ENCODE measurements around the gene PAPPA.

PAPPA gene

DNA sequence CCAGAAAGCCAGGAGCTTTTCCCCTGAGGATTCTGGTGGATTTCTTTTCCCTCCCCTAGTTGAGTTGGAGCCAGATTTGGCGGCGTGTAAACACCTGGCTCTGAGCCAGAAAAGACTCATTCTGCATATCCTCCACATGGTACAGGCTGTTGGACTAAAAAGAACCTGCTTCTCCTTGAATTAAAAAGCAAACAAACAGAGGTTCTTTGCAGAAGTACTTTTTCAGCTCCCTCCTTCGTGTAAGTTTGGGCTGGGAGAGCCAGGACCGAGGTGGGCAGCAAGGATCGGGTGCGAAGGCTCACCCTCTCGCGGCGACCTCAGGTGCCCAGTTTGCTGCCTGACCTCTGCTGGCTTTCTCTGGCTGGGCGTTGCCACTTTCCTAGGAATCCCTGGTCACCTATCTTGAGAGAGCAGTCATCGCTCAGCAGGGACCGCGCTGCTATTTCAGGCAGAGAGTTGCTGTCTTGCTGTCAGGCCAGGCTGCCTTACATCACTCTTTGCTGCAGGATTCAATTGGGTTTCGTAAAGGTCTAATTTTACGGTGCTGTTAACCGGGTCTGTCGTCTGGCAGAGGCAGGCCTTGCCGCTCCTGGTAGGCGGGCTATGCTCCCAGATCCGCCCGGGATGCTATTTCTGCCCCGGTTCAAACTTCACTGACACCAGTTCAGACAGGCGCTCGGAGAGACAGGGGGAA lies 3.2 kb downstream of the PAPPA start:
- peak overlapping the region; percentile 48 for H3K4me3 ChIP-seq (ENCODE audit: low read length)
- H3K36me3 ChIP-seq (ENCODE audit: insufficient read depth, low read length), result no peaks in the 10 kb centered on the region
- H3K9me3 ChIP-seq (ENCODE audit: low read length), result no peaks in the 10 kb centered on the region
- H2AFZ ChIP-seq (ENCODE audit: low read depth, low read length), result peak overlapping the region; percentile 58
- H3K27me3 ChIP-seq (ENCODE audit: insufficient read depth, low read length), result no peaks in the 10 kb centered on the region
- H3K4me1 ChIP-seq (ENCODE audit: insufficient read depth, low read length), result peaks cover 41% of the 10 kb centered on the region

DNA sequence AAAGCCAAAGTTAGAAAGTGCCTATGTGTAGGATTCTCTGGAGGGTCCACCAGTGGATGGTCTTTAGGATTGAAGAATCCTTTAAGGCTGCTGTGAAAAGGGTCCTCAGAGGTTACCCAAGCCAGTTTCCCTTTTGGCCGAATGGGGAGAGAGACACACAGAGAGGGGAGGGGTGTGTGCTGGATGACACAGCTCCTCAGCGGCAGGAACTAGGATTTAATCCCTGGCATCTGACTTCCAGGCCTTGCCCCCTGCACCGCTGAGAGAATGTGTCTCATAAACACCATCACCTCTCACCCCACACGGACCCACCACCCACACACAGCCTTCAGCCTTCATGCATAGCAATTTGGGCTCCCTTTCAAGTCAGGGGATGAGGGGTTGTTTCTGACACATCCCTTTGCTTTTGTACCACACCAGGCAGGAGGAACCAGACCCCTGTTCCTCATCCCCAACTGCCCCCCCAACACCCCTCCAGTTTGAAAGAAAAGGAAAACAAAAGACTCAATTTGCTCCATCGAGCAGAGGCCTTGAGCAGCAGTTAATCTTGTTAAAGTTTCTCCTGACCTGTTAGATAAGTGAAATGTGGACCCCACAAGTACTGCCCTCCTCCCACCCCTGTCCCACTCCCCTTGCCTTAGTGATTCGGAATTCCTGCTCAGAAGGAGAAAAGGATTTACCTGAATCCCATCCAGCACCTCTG lies 4.0 kb downstream of the PAPPA start:
- Histone ChIP-seq H3K9me3 (ENCODE audit: low read length) (no peaks in the 10 kb centered on the region), H3K4me1 (ENCODE audit: insufficient read depth, low read length) (peaks cover 41% of the 10 kb centered on the region), H3K4me3 (ENCODE audit: low read length) (peak overlapping the region; percentile 48), H2AFZ (ENCODE audit: low read depth, low read length) (no peak overlapping the region), H3K27me3 (ENCODE audit: insufficient read depth, low read length) (no peaks in the 10 kb centered on the region), H3K36me3 (ENCODE audit: insufficient read depth, low read length) (no peaks in the 10 kb centered on the region)

DNA sequence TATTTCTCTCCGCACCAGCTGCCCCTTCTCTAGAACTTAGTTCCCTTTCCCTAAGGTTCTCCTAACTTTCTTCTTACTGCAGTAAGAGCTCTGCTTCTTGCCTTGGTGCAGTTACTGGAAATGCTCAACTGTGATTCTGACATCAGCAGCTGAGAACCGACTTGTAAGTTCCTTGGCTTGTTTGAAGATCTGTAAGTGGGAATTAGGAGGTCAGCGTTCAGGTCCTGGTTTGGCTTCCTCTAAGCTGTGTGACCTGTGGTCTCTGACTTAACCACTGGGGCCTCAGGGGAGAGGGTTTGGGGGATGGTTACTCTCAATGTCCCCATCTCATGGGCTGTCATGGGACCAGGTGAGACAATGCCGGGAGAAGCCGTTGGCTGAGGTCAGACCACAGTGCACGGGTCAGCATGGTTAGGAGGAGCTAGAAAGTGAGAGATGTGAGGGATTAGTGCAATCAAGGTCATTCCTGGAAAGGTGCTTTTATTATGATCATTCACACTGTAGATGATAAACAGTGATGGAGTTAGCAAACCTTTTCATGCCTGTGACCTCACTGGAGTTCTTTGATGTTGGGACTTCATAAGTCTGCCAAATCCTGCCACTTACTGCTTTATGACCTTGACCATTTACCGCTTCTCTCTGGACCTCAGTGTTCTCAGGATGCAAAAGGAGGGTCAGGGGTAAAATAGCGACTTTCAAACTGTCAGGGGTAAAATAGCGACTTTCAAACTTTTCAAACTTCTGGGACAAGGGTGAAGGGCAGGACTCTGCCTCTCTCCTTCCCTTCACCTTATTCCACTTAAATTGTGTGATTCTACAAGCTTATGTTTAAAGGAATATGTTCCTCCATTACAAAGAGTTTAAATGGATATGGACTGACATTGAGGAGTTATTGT lies 7.3 kb downstream of the PAPPA start:
- no peaks in the 10 kb centered on the region for H3K9me3 ChIP-seq (ENCODE audit: low read length)
- H3K4me1 ChIP-seq (ENCODE audit: insufficient read depth, low read length), result peaks cover 16% of the 10 kb centered on the region
- H3K4me3 ChIP-seq (ENCODE audit: low read length), result no peak overlapping the region
- no peak overlapping the region for H2AFZ ChIP-seq (ENCODE audit: low read depth, low read length)
- no peaks in the 10 kb centered on the region for H3K36me3 ChIP-seq (ENCODE audit: insufficient read depth, low read length)
- no peaks in the 10 kb centered on the region for H3K27me3 ChIP-seq (ENCODE audit: insufficient read depth, low read length)

DNA sequence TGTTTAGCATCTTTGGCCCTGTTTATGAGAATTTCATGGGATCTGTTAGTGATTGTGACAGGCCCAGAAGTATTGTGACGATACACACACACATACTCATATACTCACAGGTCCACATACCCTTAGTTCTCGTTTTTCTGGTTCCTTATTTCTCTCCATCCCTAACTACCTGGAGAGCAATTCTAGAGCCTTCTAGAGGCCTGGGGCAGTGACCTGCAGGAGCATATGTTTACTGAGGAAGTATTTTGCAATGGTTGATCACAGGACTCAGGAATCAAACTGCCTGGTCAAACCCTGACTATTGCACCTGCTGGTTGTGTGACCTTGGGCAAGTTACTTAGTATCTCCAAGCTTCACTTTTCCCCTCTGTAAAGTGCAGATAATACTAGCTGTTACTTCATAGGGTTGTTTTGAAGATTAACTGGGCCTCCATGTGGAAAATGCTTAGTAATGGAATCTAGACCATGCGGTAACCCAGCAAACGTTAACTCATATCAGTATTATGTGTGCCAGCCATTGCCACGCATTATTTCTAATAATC lies 8.7 kb downstream of the PAPPA start:
- no peak overlapping the region for H3K4me3 ChIP-seq (ENCODE audit: low read length)
- no peaks in the 10 kb centered on the region for H3K9me3 ChIP-seq (ENCODE audit: low read length)
- H3K27me3 ChIP-seq (ENCODE audit: insufficient read depth, low read length), result no peaks in the 10 kb centered on the region
- no peak overlapping the region for H2AFZ ChIP-seq (ENCODE audit: low read depth, low read length)
- peaks cover 6% of the 10 kb centered on the region for H3K4me1 ChIP-seq (ENCODE audit: insufficient read depth, low read length)
- H3K36me3 ChIP-seq (ENCODE audit: insufficient read depth, low read length), result no peaks in the 10 kb centered on the region

DNA sequence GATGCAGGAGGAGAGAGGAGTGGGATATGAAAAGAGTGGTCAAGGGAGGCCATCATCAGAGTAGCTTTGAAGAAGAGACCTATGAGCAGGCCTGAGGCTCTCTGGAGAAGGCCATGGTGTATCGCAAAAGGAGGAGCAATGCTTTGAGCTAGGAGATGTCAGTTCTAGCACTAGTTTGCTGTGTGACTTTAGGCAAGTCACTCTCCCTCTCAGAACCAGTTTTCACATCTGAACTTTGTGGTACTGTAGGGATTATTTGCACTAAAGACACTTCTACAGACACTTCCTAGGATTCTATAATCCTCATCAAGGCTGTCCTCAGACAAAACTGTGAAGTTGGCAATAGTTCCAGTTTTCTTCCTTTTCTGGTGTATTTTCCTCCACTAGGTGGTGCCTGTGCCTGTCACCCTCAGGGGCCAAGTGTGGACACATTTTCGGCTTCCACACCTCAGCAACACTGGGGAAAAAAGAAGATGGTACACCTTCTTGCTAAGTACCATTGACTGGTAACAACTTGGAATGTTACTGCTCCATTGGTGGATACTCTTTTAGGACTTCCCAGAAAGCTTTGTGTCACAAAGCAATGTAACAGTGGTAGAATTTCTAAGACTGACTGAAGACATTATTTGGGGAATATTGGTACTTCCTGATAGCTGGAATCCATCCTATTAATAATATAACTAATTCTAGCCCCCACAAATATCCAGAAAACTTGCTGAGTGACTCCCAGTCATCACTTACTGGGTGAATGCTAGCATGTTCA lies 9.9 kb downstream of the PAPPA start:
- Histone ChIP-seq H3K4me1 (ENCODE audit: insufficient read depth, low read length) (no peaks in the 10 kb centered on the region), H3K9me3 (ENCODE audit: low read length) (no peaks in the 10 kb centered on the region), H3K36me3 (ENCODE audit: insufficient read depth, low read length) (no peaks in the 10 kb centered on the region), H2AFZ (ENCODE audit: low read depth, low read length) (no peak overlapping the region), H3K4me3 (ENCODE audit: low read length) (no peak overlapping the region), H3K27me3 (ENCODE audit: insufficient read depth, low read length) (no peaks in the 10 kb centered on the region)

DNA sequence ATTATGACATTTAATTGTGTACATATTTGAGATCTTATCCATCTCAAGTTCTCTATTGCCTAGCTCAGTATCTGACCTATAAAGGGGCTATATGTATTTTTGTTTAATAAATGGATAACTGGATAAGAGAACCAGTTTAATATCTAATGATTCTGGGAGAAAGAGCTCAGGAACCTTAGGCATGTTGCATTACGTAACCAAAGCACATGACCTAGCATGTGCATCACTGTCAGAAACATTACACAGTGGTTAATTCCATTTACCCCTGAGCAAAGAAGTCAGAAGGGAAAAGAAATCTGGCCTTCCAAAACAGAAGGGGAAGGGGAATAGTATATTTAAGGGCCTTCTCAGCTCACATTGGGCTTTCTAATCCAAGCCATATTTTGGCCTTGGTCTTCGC lies 12.3 kb downstream of the PAPPA start:
- Histone ChIP-seq H3K4me1 (ENCODE audit: insufficient read depth, low read length) (no peaks in the 10 kb centered on the region), H3K9me3 (ENCODE audit: low read length) (no peaks in the 10 kb centered on the region), H3K27me3 (ENCODE audit: insufficient read depth, low read length) (no peaks in the 10 kb centered on the region), H3K4me3 (ENCODE audit: low read length) (no peak overlapping the region), H2AFZ (ENCODE audit: low read depth, low read length) (no peak overlapping the region), H3K36me3 (ENCODE audit: insufficient read depth, low read length) (no peaks in the 10 kb centered on the region)

DNA sequence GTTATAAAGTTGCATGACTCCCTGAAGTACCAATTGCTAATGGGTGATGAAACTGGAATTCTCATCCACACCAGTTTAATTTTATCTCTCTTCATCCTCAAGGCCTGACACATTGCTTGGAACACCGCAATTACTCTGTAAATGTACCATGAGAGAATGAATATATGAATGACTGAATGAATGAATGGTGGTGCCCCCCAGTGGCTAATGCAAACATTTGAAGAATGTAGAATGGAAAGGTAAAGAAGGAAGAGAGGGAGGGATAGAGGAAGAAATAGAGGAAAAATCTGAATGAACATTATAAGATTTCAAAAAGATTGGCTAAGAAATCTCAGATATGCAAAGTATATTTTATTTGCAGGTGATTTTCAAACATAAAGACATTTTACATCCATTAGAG lies 13.1 kb downstream of the PAPPA start:
- no peak overlapping the region for H3K4me3 ChIP-seq (ENCODE audit: low read length)
- H3K27me3 ChIP-seq (ENCODE audit: insufficient read depth, low read length), result no peaks in the 10 kb centered on the region
- H2AFZ ChIP-seq (ENCODE audit: low read depth, low read length), result no peak overlapping the region
- H3K9me3 ChIP-seq (ENCODE audit: low read length), result no peaks in the 10 kb centered on the region
- no peaks in the 10 kb centered on the region for H3K36me3 ChIP-seq (ENCODE audit: insufficient read depth, low read length)
- H3K4me1 ChIP-seq (ENCODE audit: insufficient read depth, low read length), result no peaks in the 10 kb centered on the region

DNA sequence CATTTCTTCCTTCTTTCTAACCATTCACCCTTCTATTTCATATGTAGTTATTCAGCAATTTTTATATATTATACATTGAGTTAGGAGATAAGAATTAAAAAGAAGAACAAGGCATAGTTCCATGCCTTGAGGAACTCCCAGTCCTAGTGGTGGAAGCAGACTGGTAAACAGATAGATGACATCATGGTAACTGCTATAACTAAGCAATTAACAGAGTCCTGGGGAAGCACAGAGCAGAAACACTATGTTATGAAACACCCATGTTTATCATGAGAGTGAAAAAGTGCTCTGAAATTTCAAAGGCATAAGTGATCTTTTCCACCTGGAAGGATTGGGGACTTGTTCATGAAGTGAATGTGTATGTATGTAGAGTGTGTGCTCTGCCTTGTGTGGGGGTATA lies 14.6 kb downstream of the PAPPA start:
- no peaks in the 10 kb centered on the region for H3K9me3 ChIP-seq (ENCODE audit: low read length)
- H3K36me3 ChIP-seq (ENCODE audit: insufficient read depth, low read length), result no peaks in the 10 kb centered on the region
- H2AFZ ChIP-seq (ENCODE audit: low read depth, low read length), result no peak overlapping the region
- H3K4me1 ChIP-seq (ENCODE audit: insufficient read depth, low read length), result no peaks in the 10 kb centered on the region
- H3K4me3 ChIP-seq (ENCODE audit: low read length), result no peak overlapping the region
- no peaks in the 10 kb centered on the region for H3K27me3 ChIP-seq (ENCODE audit: insufficient read depth, low read length)

DNA sequence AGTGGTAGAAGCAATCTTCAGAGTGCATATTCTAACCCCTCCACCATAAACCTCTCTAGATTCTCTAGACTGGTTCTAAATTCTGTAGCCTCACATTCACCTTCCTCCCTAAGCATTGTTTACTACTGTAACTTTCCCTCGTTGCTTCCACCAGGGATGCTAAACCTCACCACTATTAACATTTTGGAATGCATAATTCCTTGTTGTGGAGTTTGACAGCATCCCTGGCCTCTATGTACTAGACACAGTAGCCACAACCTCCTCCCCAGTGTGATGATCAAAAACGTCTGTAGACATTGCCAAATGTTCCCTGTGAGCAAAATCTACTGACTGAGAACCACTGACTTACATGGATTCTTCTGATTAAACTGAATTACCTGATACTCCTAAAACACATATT lies 18.6 kb downstream of the PAPPA start:
- Histone ChIP-seq H3K9me3 (ENCODE audit: low read length) (no peaks in the 10 kb centered on the region), H3K4me1 (ENCODE audit: insufficient read depth, low read length) (no peaks in the 10 kb centered on the region)

DNA sequence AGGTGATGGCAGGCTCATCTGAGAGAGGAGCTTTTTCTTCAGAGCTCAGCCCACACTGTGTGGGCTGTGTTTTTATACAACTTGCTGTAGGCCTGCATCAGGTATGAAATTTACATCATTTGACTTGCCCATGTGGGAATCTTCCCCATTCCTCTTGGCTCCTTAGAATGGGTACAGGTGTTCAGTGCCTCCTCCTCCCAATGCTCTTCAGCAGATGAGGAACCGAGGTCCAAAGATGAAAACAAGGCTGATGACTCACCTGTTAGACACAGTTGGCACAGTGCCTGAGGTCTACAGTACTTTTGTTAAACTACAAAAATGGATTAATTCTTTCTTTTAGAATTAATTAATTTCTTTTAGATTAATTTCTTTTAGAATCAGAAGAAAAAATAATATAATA lies 20.8 kb downstream of the PAPPA start:
- H2AFZ ChIP-seq (ENCODE audit: low read depth, low read length), result no peak overlapping the region
- no peaks in the 10 kb centered on the region for H3K36me3 ChIP-seq (ENCODE audit: insufficient read depth, low read length)
- no peak overlapping the region for H3K4me3 ChIP-seq (ENCODE audit: low read length)
- no peaks in the 10 kb centered on the region for H3K27me3 ChIP-seq (ENCODE audit: insufficient read depth, low read length)
- no peaks in the 10 kb centered on the region for H3K9me3 ChIP-seq (ENCODE audit: low read length)
- H3K4me1 ChIP-seq (ENCODE audit: insufficient read depth, low read length), result no peaks in the 10 kb centered on the region

More for the DNA sequence above, 18.6 kb downstream of the PAPPA start:
- H3K36me3 ChIP-seq (ENCODE audit: insufficient read depth, low read length), result no peaks in the 10 kb centered on the region
- H3K27me3 ChIP-seq (ENCODE audit: insufficient read depth, low read length), result no peaks in the 10 kb centered on the region
- H2AFZ ChIP-seq (ENCODE audit: low read depth, low read length), result no peak overlapping the region
- H3K4me3 ChIP-seq (ENCODE audit: low read length), result no peak overlapping the region

DNA sequence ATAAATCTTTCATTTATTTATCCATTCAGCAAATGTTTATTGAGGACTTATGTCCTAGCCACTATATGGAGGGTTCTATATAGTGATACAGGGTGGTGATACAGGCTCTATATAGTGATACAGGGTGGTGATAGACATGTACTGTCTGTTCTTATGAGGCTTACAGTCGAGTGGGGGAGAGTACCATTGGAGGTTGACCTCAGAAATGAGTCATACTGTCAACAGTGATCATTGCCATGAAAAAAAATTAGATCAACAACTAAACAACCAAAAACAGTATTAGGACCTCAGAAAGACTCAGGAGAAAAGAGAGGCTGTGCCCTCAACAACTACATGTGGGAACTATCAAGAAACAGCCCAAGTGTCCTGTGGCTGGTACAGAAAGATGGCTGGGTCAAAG lies 22.0 kb downstream of the PAPPA start:
- Histone ChIP-seq H3K9me3 (ENCODE audit: low read length) (no peaks in the 10 kb centered on the region), H3K4me1 (ENCODE audit: insufficient read depth, low read length) (no peaks in the 10 kb centered on the region), H3K36me3 (ENCODE audit: insufficient read depth, low read length) (no peaks in the 10 kb centered on the region), H3K4me3 (ENCODE audit: low read length) (no peak overlapping the region), H2AFZ (ENCODE audit: low read depth, low read length) (no peak overlapping the region), H3K27me3 (ENCODE audit: insufficient read depth, low read length) (no peaks in the 10 kb centered on the region)

DNA sequence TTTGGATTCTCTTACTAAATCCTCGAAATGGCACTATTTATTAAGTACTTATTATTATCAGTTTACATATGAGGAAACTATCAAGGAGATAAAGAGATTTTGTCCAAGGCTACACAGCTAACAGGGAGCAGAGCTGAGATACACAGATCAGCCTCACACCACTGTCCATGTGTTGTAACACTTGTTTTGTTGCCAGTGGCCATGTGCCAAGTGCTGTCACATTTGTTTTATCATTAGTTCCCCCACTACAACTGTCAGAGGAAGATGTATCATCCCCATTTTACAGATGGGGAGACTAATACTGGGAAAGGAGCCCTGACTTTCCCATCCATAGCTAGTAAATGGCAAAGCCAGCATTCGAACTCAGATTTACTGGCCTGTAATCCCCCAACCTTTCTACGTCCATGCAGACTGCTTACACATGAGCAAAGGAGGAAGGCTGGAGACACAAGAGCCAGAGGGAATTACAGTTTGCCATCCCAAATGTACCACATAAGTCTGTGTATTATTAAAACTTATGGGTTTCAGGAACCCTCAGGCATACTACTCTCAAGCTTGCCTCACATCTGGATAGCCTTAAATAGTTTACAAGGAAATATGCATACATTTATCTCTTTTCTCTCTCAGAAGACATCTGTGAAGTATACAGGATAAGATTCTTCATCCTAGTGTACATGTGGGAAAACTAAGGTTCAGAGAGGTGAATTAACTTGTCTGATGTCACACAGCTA lies 25.1 kb downstream of the PAPPA start:
- no peaks in the 10 kb centered on the region for H3K9me3 ChIP-seq (ENCODE audit: low read length)
- H3K27me3 ChIP-seq (ENCODE audit: insufficient read depth, low read length), result no peaks in the 10 kb centered on the region
- H3K4me3 ChIP-seq (ENCODE audit: low read length), result no peak overlapping the region
- H3K36me3 ChIP-seq (ENCODE audit: insufficient read depth, low read length), result no peaks in the 10 kb centered on the region
- H2AFZ ChIP-seq (ENCODE audit: low read depth, low read length), result no peak overlapping the region
- peaks cover 7% of the 10 kb centered on the region for H3K4me1 ChIP-seq (ENCODE audit: insufficient read depth, low read length)

Data from neuron (in vitro differentiated cells).